ENCODE results near the gene NXPE3. TPM values are rescaled to one million over a fixed set of nuclear protein-coding genes. Genes with fewer than 3 reads are reported as not detected.

NXPE3 gene
- total and polyA plus RNA-seq, 9 of the 15 experiments (the other 6 are each of a cell fraction or from before 2014, with no cell fraction given), result 0.25 to 2.5 (median 0.95) TPM

GRCh38 chr3:101817992-101818391, 39.0 kb downstream of the NXPE3 start:
- WGBS (ENCODE audit: insufficient coverage, low coverage, missing lambda C conversion rate), result 20% methylated on average over 5 of the region's 5 CpGs
- Histone ChIP-seq H4K20me1 (replicated peaks; ENCODE audit: control insufficient read depth, insufficient read depth, low read length) (no peaks in the 10 kb centered on the region), H3K9me1 (ENCODE audit: control insufficient read depth, insufficient read depth, low read length) (no peaks in the 10 kb centered on the region), H3K4me1 (replicated peaks in 1 of 2; ENCODE audit: control insufficient read depth in 2 of 2, insufficient read depth in 2 of 2, low read length in 2 of 2) (no peaks in the 10 kb centered on the region), H3K4me3 (no peak overlapping the region), H3K9ac (ENCODE audit: insufficient read depth in 1 of 2, low read depth in 2 of 2, low read length in 2 of 2) (no peak overlapping the region), H2AFZ (ENCODE audit: low read depth, low read length) (no peak overlapping the region), H3K79me2 (ENCODE audit: control insufficient read depth, insufficient read depth, low read length) (no peaks in the 10 kb centered on the region), H3K36me3 (ENCODE audit: control insufficient read depth, insufficient read depth, low read length) (no peaks in the 10 kb centered on the region), H3K4me2 (ENCODE audit: insufficient read depth, low read length) (no peak overlapping the region), H3K27me3 (ENCODE audit: control insufficient read depth in 2 of 2, insufficient read depth in 2 of 2, low read length in 2 of 2) (no peaks in the 10 kb centered on the region), H3K27ac (ENCODE audit: extremely low read depth, low read depth, low read length) (no peak overlapping the region), H3K9me3 (replicated peaks; ENCODE audit: control insufficient read depth, insufficient read depth, low read depth, low read length) (no peaks in the 10 kb centered on the region)
- ATAC-seq (no peak), FAIRE-seq (no peak), DNase-seq (ENCODE audit: extremely low read depth in 1 of 4, low spot score in 3 of 4) (no peak)
- in situ Hi-C loops (cut with MboI) (loop anchor here (25.0 kb wide), 1 partner anchor 719 kb away; no protein-coding TSS in a partner anchor), intact Hi-C loops (cut with micrococcal nuclease) (loop anchor here (10.0 kb wide), 1 partner anchor 147 kb away; no protein-coding TSS in a partner anchor)
- ChIA-PET CTCF (ENCODE audit: low intra/inter-chr PET ratio) (no interaction called here), POLR2A (interaction anchor here (1.2 kb wide), 1 partner anchor 9 kb away, joined by 3 read pairs; no protein-coding TSS in a partner anchor)
- TF ChIP-seq ZBTB12 (CRISPR knock-in tag; IDR thresholded peaks at IDR 0.05), result no peak
- TF ChIP-seq, protein P1, sequence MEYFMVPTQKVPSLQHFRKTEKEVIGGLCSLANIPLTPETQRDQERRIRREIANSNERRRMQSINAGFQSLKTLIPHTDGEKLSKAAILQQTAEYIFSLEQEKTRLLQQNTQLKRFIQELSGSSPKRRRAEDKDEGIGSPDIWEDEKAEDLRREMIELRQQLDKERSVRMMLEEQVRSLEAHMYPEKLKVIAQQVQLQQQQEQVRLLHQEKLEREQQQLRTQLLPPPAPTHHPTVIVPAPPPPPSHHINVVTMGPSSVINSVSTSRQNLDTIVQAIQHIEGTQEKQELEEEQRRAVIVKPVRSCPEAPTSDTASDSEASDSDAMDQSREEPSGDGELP (CRISPR knock-in tag; IDR thresholded peaks at IDR 0.05; ENCODE audit: borderline replicate concordance), result no peak
- TF ChIP-seq, protein P2, sequence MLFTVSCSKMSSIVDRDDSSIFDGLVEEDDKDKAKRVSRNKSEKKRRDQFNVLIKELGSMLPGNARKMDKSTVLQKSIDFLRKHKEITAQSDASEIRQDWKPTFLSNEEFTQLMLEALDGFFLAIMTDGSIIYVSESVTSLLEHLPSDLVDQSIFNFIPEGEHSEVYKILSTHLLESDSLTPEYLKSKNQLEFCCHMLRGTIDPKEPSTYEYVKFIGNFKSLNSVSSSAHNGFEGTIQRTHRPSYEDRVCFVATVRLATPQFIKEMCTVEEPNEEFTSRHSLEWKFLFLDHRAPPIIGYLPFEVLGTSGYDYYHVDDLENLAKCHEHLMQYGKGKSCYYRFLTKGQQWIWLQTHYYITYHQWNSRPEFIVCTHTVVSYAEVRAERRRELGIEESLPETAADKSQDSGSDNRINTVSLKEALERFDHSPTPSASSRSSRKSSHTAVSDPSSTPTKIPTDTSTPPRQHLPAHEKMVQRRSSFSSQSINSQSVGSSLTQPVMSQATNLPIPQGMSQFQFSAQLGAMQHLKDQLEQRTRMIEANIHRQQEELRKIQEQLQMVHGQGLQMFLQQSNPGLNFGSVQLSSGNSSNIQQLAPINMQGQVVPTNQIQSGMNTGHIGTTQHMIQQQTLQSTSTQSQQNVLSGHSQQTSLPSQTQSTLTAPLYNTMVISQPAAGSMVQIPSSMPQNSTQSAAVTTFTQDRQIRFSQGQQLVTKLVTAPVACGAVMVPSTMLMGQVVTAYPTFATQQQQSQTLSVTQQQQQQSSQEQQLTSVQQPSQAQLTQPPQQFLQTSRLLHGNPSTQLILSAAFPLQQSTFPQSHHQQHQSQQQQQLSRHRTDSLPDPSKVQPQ (CRISPR knock-in tag; IDR thresholded peaks at IDR 0.05; ENCODE audit: borderline replicate concordance), result no peak
- no peak for TF ChIP-seq ZBED1 (IDR thresholded peaks at IDR 0.05)
- TF ChIP-seq ZNF561 (CRISPR knock-in tag; conservative IDR thresholded peaks at IDR 0.05), result no peak
- TF ChIP-seq SMARCA5 (IDR thresholded peaks at IDR 0.05), result no peak
- no peak for TF ChIP-seq SRF (CRISPR knock-in tag; IDR thresholded peaks at IDR 0.05)
- BruUV-seq (replicated peaks), result no TSS peak

All from K562 (cell line).